ENCODE measurements around the gene MYNN. TPM values are rescaled to one million over a fixed set of nuclear protein-coding genes. Genes with fewer than 3 reads are reported as not detected.
"Not testable (repeated sequence)": the region's sequence is repeated elsewhere in the genome, so short reads cannot be mapped to it uniquely, and the experiment has no call there.

Gene MYNN
- 17.3 TPM for polyA plus RNA-seq (2013, experiment 1 of 2; ENCODE audit: insufficient read length)
- 16.4 TPM for polyA plus RNA-seq (2013, experiment 2 of 2; ENCODE audit: insufficient read length)

- DNase-seq, result peak; percentile 89
Observed at GRCh38 chr3:169772897-169773816, at the start of gene MYNN. TSS of gene MYNN (plus strand) at chr3:169773396. CDS start at chr3:169774296, 900 bp downstream.

GRCh38 chr3:169731857-169732256 lies 41.3 kb upstream of the MYNN start:
- not testable (repeated sequence) for DNase-seq

- no peak for DNase-seq
Observed at GRCh38 chr3:169739067-169739466, 34.1 kb upstream of the MYNN start.

GRCh38 chr3:169744366-169745054 lies 28.7 kb upstream of the MYNN start:
- no peak for DNase-seq

GRCh38 chr3:169746924-169747323 lies 26.3 kb upstream of the MYNN start:
- DNase-seq, result no peak

GRCh38 chr3:169748670-169749069 lies 24.5 kb upstream of the MYNN start:
- no peak for DNase-seq

- DNase-seq, result no peak
Observed at GRCh38 chr3:169750665-169751064, 22.5 kb upstream of the MYNN start.

- DNase-seq, result no peak
Observed at GRCh38 chr3:169751875-169752274, 21.3 kb upstream of the MYNN start.

GRCh38 chr3:169754711-169755110 lies 18.5 kb upstream of the MYNN start:
- DNase-seq, result no peak

- no peak for DNase-seq
Observed at GRCh38 chr3:169755488-169755887, 17.7 kb upstream of the MYNN start.

- DNase-seq, result no peak
Observed at GRCh38 chr3:169758359-169758994, 14.7 kb upstream of the MYNN start.

- DNase-seq, result peak; percentile 74
Observed at GRCh38 chr3:169759256-169759655, 13.9 kb upstream of the MYNN start.

- DNase-seq, result peak; percentile 22
Observed at GRCh38 chr3:169760479-169760878, 12.7 kb upstream of the MYNN start.

- peak; percentile 39 for DNase-seq
Observed at GRCh38 chr3:169764312-169764881, 8.8 kb upstream of the MYNN start.

GRCh38 chr3:169764882-169765612 lies 8.1 kb upstream of the MYNN start, which contains the start of gene TERC:
TSS of gene TERC (minus strand) at chr3:169765060.
- peak; percentile 94 for DNase-seq

GRCh38 chr3:169769287-169770181 lies 3.7 kb upstream of the MYNN start, which contains the start of gene ACTRT3:
TSS of gene ACTRT3 (minus strand) at chr3:169769561. CDS start at chr3:169769520, 41 bp downstream.
- DNase-seq, result peak; percentile 59

GRCh38 chr3:169771497-169772304 lies 1.5 kb upstream of the MYNN start:
- peak; percentile 75 for DNase-seq

- peak; percentile 82 for DNase-seq
Observed at GRCh38 chr3:169772305-169772896, 795 bp upstream of the MYNN start.

- DNase-seq, result no peak
Observed at GRCh38 chr3:169774186-169774585, 990 bp downstream of the MYNN start.

All from fibroblast of skin of abdomen (primary cell).